Right atrium auricular region (tissue), 2 donors: ENCODE data around the gene HSPB9. TPM values are rescaled to one million over a fixed set of nuclear protein-coding genes. Genes with fewer than 3 reads are reported as not detected.

ENCODE experiments used
- total RNA-seq, 2 donors: library from RNA; depleted of rRNA; stranded (reverse); fragments of >200 nt; gene quantifications; one replicate each; pipeline ENCODE4 v1.1.0, GENCODE V29; 2016

HSPB9 gene
- total RNA-seq, 2 donors from 2014 or later: not detected

Other genes with a start within 250 kb of the HSPB9 start
- 10 to 100 TPM; 31.7 to 42.2 TPM for gene ACLY, start 203.9 kb upstream of the HSPB9 start, total RNA-seq
- gene ODAD4, start 192.2 kb upstream of the HSPB9 start, total RNA-seq: under 1 TPM; 0.43 to 0.56 TPM
- 10 to 100 TPM; 23.1 to 29.5 TPM for gene CNP, start 156.0 kb upstream of the HSPB9 start, total RNA-seq
- 10 to 100 TPM; 42.7 to 47.1 TPM for gene DNAJC7, start 105.4 kb upstream of the HSPB9 start, total RNA-seq
- 10 to 100 TPM; 64.8 to 69.8 TPM for gene NKIRAS2, start 102.7 kb upstream of the HSPB9 start, total RNA-seq
- under 1 TPM; 0.74 to 0.94 TPM for gene C17orf113, start 72.2 kb upstream of the HSPB9 start, total RNA-seq
- gene ZNF385C, start 24.3 kb upstream of the HSPB9 start, total RNA-seq: not detected
- gene DHX58, start 10.1 kb upstream of the HSPB9 start, total RNA-seq: 1 to 10 TPM; 3.5 to 4.3 TPM
- 10 to 100 TPM; 11.3 to 11.4 TPM for gene KAT2A, start 1.4 kb upstream of the HSPB9 start, total RNA-seq
- 10 to 100 TPM; 39.9 to 92.6 TPM for gene RAB5C, start 32.2 kb downstream of the HSPB9 start, total RNA-seq
- gene KCNH4, start 58.3 kb downstream of the HSPB9 start, total RNA-seq: under 1 TPM; 0.15 to 0.35 TPM
- not detected for gene HCRT, start 62.6 kb downstream of the HSPB9 start, total RNA-seq
- 10 to 100 TPM; 13.1 to 19.3 TPM for gene GHDC, start 71.7 kb downstream of the HSPB9 start, total RNA-seq
- 10 to 100 TPM; 31.4 to 49.1 TPM for gene STAT5B, start 153.6 kb downstream of the HSPB9 start, total RNA-seq
- gene STAT5A, start 165.7 kb downstream of the HSPB9 start, total RNA-seq: 10 to 100 TPM; 16.9 to 51.2 TPM